Subcutaneous abdominal adipose tissue (tissue), 5 donors: Measurements from ENCODE around the gene SMURF2.
A peak's percentile ranks its signal among the peaks of the same experiment; 100 is the strongest.

Experiments used
- H3K27ac ChIP-seq: one replicate; pipeline ENCODE4 v1.7.0; 2013; ENCODE audit warnings: low read depth, mild to moderate bottlenecking, inconsistent platforms, low read length, moderate library complexity
- H3K27me3 ChIP-seq, 5 donors: one replicate each; pipeline ENCODE4 v1.7.0; 2013; ENCODE audit warnings: low read length in 5 of 5, inconsistent platforms in 1 of 5; ENCODE audit not compliant: control insufficient read depth in 5 of 5, insufficient read depth in 4 of 5
- H3K36me3 ChIP-seq, 5 donors: one replicate each; pipeline ENCODE4 v1.7.0; 2013; ENCODE audit warnings: low read length in 5 of 5; ENCODE audit not compliant: control insufficient read depth in 5 of 5, insufficient read depth in 5 of 5
- H3K4me1 ChIP-seq, 5 donors: one replicate each; pipeline ENCODE4 v1.7.0; 2013; ENCODE audit warnings: low read length in 5 of 5, mild to moderate bottlenecking in 3 of 5, moderate library complexity in 1 of 5; ENCODE audit not compliant: control insufficient read depth in 5 of 5, insufficient read depth in 5 of 5
- H3K4me3 ChIP-seq, 5 donors: one replicate each; pipeline ENCODE4 v1.7.0; 2013; ENCODE audit warnings: low read length in 5 of 5, low read depth in 1 of 5
- H3K9ac ChIP-seq, 5 donors: one replicate each; pipeline ENCODE4 v1.7.0; 2013; ENCODE audit warnings: low read length in 5 of 5, mild to moderate bottlenecking in 4 of 5, moderate library complexity in 3 of 5
- H3K9me3 ChIP-seq, 5 donors: one replicate each; pipeline ENCODE4 v1.7.0; 2013; ENCODE audit warnings: low read length in 5 of 5; ENCODE audit not compliant: control insufficient read depth in 5 of 5
- donor health status: healthy.
- donor health status: healthy.
- donor health status: healthy.
- donor health status: healthy.
- donor health status: healthy.

Gene SMURF2

GRCh38 chr17:64661976-64662773 is at the start of gene SMURF2:
TSS of gene SMURF2 (minus strand) at chr17:64662307. CDS start at chr17:64661880, 427 bp downstream.
- H3K27ac ChIP-seq: peak within 1 kb of the TSS; percentile 50
- H3K27me3 ChIP-seq: no peaks in the 10 kb centered on the region
- H3K4me1 ChIP-seq: peaks cover 2 to 22% (median 19%) of the 10 kb centered on the region in 5 donors
- peak within 1 kb of the TSS; percentile 72 to 82 (median 82) for H3K4me3 ChIP-seq
- H3K9me3 ChIP-seq: no peaks in the 10 kb centered on the region
- H3K36me3 ChIP-seq: no peaks in the 10 kb centered on the region
- peak within 1 kb of the TSS; percentile 63 to 86 (median 73) for H3K9ac ChIP-seq

- H3K27me3 ChIP-seq: no peaks in the 10 kb centered on the region
- H3K4me3 ChIP-seq: no peak overlapping the region
- no peaks in the 10 kb centered on the region for H3K36me3 ChIP-seq
- no peak overlapping the region for H3K9ac ChIP-seq
- H3K4me1 ChIP-seq: peaks cover 2 to 49% (median 44%) of the 10 kb centered on the region in 5 donors
- no peaks in the 10 kb centered on the region for H3K9me3 ChIP-seq
- H3K27ac ChIP-seq: no peak overlapping the region
These were observed 47.4 kb upstream of the SMURF2 start for GRCh38 chr17:64709481-64709880.

GRCh38 chr17:64707050-64707591 is 45.0 kb upstream of the SMURF2 start:
- Histone ChIP-seq H3K4me3 (no peak overlapping the region), H3K9me3 (no peaks in the 10 kb centered on the region), H3K27me3 (no peaks in the 10 kb centered on the region), H3K36me3 (no peaks in the 10 kb centered on the region), H3K9ac (peak overlapping the region in 1 of 5 donors; percentile 23), H3K4me1 (peaks cover 2 to 37% (median 31%) of the 10 kb centered on the region in 5 donors), H3K27ac (peak overlapping the region; percentile 47)

- Histone ChIP-seq H3K4me3 (no peak overlapping the region), H3K36me3 (no peaks in the 10 kb centered on the region), H3K9ac (peak overlapping the region in 1 of 5 donors; percentile 23), H3K27ac (peak overlapping the region; percentile 47), H3K27me3 (no peaks in the 10 kb centered on the region), H3K4me1 (peaks cover 2 to 37% (median 31%) of the 10 kb centered on the region in 5 donors), H3K9me3 (no peaks in the 10 kb centered on the region)
These were observed 44.3 kb upstream of the SMURF2 start for GRCh38 chr17:64706224-64707049.

- no peaks in the 10 kb centered on the region for H3K9me3 ChIP-seq
- no peak overlapping the region for H3K27ac ChIP-seq
- no peak overlapping the region for H3K9ac ChIP-seq
- H3K36me3 ChIP-seq: no peaks in the 10 kb centered on the region
- peaks cover 2 to 19% (median 15%) of the 10 kb centered on the region in 5 donors for H3K4me1 ChIP-seq
- H3K27me3 ChIP-seq: no peaks in the 10 kb centered on the region
- no peak overlapping the region for H3K4me3 ChIP-seq
These were observed 40.7 kb upstream of the SMURF2 start for GRCh38 chr17:64702815-64703214.

- peaks cover 0 to 7% (median 3%) of the 10 kb centered on the region in 5 donors for H3K4me1 ChIP-seq
- no peak overlapping the region for H3K9ac ChIP-seq
- no peaks in the 10 kb centered on the region for H3K36me3 ChIP-seq
- H3K9me3 ChIP-seq: no peaks in the 10 kb centered on the region
- no peaks in the 10 kb centered on the region for H3K27me3 ChIP-seq
- no peak overlapping the region for H3K4me3 ChIP-seq
- no peak overlapping the region for H3K27ac ChIP-seq
These were observed 36.6 kb upstream of the SMURF2 start for GRCh38 chr17:64698725-64699124.

- no peak overlapping the region for H3K27ac ChIP-seq
- H3K36me3 ChIP-seq: no peaks in the 10 kb centered on the region
- H3K4me1 ChIP-seq: peaks cover 0 to 7% (median 3%) of the 10 kb centered on the region in 5 donors
- H3K4me3 ChIP-seq: no peak overlapping the region
- no peak overlapping the region for H3K9ac ChIP-seq
- H3K9me3 ChIP-seq: no peaks in the 10 kb centered on the region
- no peaks in the 10 kb centered on the region for H3K27me3 ChIP-seq
These were observed 32.1 kb upstream of the SMURF2 start for GRCh38 chr17:64694207-64694606.

- peaks cover 0 to 7% (median 3%) of the 10 kb centered on the region in 5 donors for H3K4me1 ChIP-seq
- no peaks in the 10 kb centered on the region for H3K9me3 ChIP-seq
- no peaks in the 10 kb centered on the region for H3K27me3 ChIP-seq
- H3K27ac ChIP-seq: no peak overlapping the region
- no peaks in the 10 kb centered on the region for H3K36me3 ChIP-seq
- H3K9ac ChIP-seq: no peak overlapping the region
- no peak overlapping the region for H3K4me3 ChIP-seq
These were observed 30.1 kb upstream of the SMURF2 start for GRCh38 chr17:64692187-64692586.

- Histone ChIP-seq H3K9ac (no peak overlapping the region), H3K27me3 (no peaks in the 10 kb centered on the region), H3K4me1 (peaks cover 0 to 5% (median 3%) of the 10 kb centered on the region in 5 donors), H3K9me3 (no peaks in the 10 kb centered on the region), H3K36me3 (no peaks in the 10 kb centered on the region), H3K4me3 (no peak overlapping the region), H3K27ac (no peak overlapping the region)
These were observed 27.0 kb upstream of the SMURF2 start for GRCh38 chr17:64689106-64689505.

- Histone ChIP-seq H3K4me1 (peaks cover 0 to 4% (median 0%) of the 10 kb centered on the region in 5 donors), H3K9ac (no peak overlapping the region), H3K4me3 (no peak overlapping the region), H3K27ac (no peak overlapping the region), H3K27me3 (no peaks in the 10 kb centered on the region), H3K36me3 (no peaks in the 10 kb centered on the region), H3K9me3 (no peaks in the 10 kb centered on the region)
These were observed 26.4 kb upstream of the SMURF2 start for GRCh38 chr17:64688481-64688880.
